GM19467 (cell line): ENCODE results near the gene FAM111A.

Source experiments
- ATAC-seq: cut with Tn5 transposase; IDR thresholded peaks from one replicate; pipeline ENCODE4 v1.9.1; 2021; ENCODE audit warnings: mild to moderate bottlenecking, moderate library complexity; ENCODE audit not compliant: unreplicated experiment

Gene FAM111A

GRCh38 chr11:59179121-59179520 lies 36.5 kb downstream of the FAM111A start:
- ATAC-seq = no peak

GRCh38 chr11:59180168-59180776 lies 37.6 kb downstream of the FAM111A start:
- no peak for ATAC-seq

GRCh38 chr11:59180907-59181306 lies 38.3 kb downstream of the FAM111A start:
- no peak for ATAC-seq

GRCh38 chr11:59181746-59182456 lies 39.2 kb downstream of the FAM111A start:
- no peak for ATAC-seq

- ATAC-seq = no peak
Measured at GRCh38 chr11:59182457-59183151, 39.9 kb downstream of the FAM111A start.

GRCh38 chr11:59183771-59184170 lies 41.1 kb downstream of the FAM111A start:
- ATAC-seq = no peak

- ATAC-seq = no peak
Measured at GRCh38 chr11:59184691-59185339, 42.2 kb downstream of the FAM111A start.

GRCh38 chr11:59185386-59185945 lies 42.8 kb downstream of the FAM111A start:
- ATAC-seq = no peak

GRCh38 chr11:59186130-59186594 lies 43.5 kb downstream of the FAM111A start:
- ATAC-seq = peak; percentile 66

GRCh38 chr11:59187035-59187434 lies 44.4 kb downstream of the FAM111A start:
- ATAC-seq = no peak

GRCh38 chr11:59187587-59187986 lies 44.9 kb downstream of the FAM111A start:
- ATAC-seq = no peak

- ATAC-seq = no peak
Measured at GRCh38 chr11:59188954-59189353, 46.3 kb downstream of the FAM111A start.

GRCh38 chr11:59189986-59190385 lies 47.3 kb downstream of the FAM111A start:
- no peak for ATAC-seq

- ATAC-seq = no peak
Measured at GRCh38 chr11:59191095-59191494, 48.4 kb downstream of the FAM111A start.

GRCh38 chr11:59191890-59192289 lies 49.2 kb downstream of the FAM111A start:
- no peak for ATAC-seq

- ATAC-seq = no peak
Measured at GRCh38 chr11:59192446-59193020, 49.9 kb downstream of the FAM111A start.

- no peak for ATAC-seq
Measured at GRCh38 chr11:59193587-59194130, 51.0 kb downstream of the FAM111A start.

- ATAC-seq = no peak
Measured at GRCh38 chr11:59195586-59195985, 52.9 kb downstream of the FAM111A start.

GRCh38 chr11:59196777-59197176 lies 54.1 kb downstream of the FAM111A start:
- no peak for ATAC-seq

GRCh38 chr11:59197991-59198390 lies 55.3 kb downstream of the FAM111A start:
- no peak for ATAC-seq
